ENCODE data around the gene CHRDL2.
A peak's percentile ranks its signal among the peaks of the same experiment; 100 is the strongest.

The CHRDL2 gene

GRCh38 chr11:74748211-74749126 lies 17.2 kb upstream of the CHRDL2 start, which contains the start of gene RNF169:
TSS of gene RNF169 (plus strand) at chr11:74748849. CDS start at chr11:74748881, 32 bp downstream.
- peak; percentile 99 for DNase-seq (ENCODE audit: low spot score)

GRCh38 chr11:74746868-74747267 lies 15.6 kb upstream of the CHRDL2 start:
- no peak for DNase-seq (ENCODE audit: low spot score)

DNA sequence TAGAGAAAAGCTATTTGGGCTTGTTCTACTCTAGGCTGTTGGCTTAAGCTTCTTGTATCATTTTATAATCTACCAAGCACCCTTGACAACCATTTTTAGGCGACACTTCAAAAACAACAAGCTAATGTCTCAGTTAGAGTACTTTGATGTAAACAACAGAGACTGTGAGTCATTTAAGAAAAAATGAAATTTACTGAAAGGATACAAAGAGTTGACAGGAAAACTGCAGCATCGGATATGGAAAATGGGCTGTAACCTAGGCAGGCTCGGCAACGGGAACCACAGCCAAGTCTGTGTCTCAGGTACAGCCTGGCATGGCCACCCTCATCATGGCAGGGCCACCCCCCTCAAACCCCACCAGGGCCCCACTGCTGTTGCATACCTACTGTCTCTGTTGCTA lies 13.1 kb upstream of the CHRDL2 start:
- no peak for DNase-seq (ENCODE audit: low spot score)

DNA sequence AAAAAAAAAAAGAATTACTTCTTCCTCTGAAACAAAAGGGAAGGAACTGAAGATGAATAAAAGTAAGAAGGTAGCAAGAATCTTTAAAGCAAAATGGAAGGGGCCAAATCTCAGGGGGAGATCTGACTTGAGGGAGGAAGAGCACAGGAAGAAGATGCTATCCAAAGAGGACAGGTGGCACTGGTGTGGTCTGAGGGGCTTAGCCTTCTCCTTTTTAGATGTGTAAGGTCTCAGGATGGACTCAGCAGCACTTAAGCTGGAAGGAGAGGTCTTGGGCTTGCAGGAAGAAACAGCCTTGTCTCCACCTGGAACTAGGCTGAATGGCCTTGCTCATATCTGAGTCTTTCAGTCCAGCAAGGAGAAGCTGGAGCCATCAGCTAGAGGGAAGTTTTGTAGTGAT lies 12.4 kb upstream of the CHRDL2 start:
- no peak for DNase-seq (ENCODE audit: low spot score)

GRCh38 chr11:74742070-74742469 lies 10.8 kb upstream of the CHRDL2 start:
- no peak for DNase-seq (ENCODE audit: low spot score)

- DNase-seq (ENCODE audit: low spot score), result peak; percentile 83
These were observed 8.5 kb upstream of the CHRDL2 start for GRCh38 chr11:74739546-74740270.

- DNase-seq (ENCODE audit: low spot score), result no peak
These were observed 4.8 kb upstream of the CHRDL2 start for GRCh38 chr11:74736031-74736430.

- DNase-seq (ENCODE audit: low spot score), result no peak
These were observed 4.2 kb upstream of the CHRDL2 start for GRCh38 chr11:74735365-74735928.

DNA sequence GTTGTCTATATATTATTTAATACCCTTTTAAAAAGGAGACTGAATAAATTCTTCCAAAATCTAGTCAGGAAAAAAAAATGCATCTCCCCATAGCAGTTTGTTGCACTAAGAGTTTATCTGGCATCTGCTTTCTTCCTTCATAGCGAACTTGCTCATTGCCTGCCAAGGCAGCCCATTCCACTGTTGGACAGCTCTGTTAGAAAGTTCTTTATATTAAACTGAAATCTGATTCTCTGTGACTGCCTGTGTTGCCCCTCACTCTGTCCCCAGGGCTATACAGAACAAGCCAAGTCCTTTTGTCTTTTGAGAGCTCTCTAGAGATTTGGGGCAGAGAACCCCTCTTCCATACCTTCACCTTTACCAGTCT lies 3.3 kb upstream of the CHRDL2 start:
- no peak for DNase-seq (ENCODE audit: low spot score)

- no peak for DNase-seq (ENCODE audit: low spot score)
These were observed 510 bp downstream of the CHRDL2 start for GRCh38 chr11:74730571-74731260.

DNA sequence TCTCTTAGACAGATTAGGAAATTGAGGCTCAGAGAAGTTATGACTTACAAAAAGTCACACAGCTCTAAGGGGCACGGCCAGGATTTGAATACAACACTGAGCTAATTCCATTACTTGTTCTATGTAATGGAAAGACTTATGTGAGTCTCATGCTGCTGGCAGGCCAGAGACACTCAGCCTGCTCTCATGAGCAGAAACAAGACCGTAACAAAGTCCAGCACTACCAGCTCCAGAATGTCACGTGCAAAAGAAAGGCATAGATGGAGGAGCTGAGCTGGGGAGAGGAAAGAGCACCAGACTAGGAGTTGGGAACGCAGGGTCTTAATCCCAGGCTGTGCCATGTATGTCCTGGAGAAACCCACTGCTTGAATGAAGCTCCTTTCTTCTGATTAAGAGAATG lies 1.8 kb downstream of the CHRDL2 start:
- no peak for DNase-seq (ENCODE audit: low spot score)

GRCh38 chr11:74726547-74727182 lies 4.6 kb downstream of the CHRDL2 start:
- DNase-seq (ENCODE audit: low spot score), result peak; percentile 86

- DNase-seq (ENCODE audit: low spot score), result no peak
These were observed 5.5 kb downstream of the CHRDL2 start for GRCh38 chr11:74725701-74726100.

GRCh38 chr11:74723511-74723910 lies 7.7 kb downstream of the CHRDL2 start:
- DNase-seq (ENCODE audit: low spot score), result no peak

DNA sequence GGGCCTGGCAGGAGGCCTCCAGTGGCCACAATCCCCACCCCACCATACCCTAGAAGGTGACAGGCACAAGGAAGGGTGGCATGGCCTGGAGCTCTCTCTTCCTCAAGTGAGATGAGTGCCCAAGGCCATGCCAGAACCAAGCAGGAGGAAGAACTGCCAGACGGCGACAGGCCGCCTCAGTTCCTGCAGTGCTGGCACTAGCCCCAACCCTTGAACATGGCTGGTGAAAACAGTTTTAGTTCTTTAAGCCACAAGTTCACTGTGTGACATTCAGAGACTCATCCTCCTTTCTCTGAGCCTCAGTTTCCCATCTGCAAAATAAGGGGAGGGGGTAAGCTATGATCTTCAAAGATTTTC lies 9.8 kb downstream of the CHRDL2 start:
- DNase-seq (ENCODE audit: low spot score), result no peak

- no peak for DNase-seq (ENCODE audit: low spot score)
These were observed 10.4 kb downstream of the CHRDL2 start for GRCh38 chr11:74720596-74721478.

DNA sequence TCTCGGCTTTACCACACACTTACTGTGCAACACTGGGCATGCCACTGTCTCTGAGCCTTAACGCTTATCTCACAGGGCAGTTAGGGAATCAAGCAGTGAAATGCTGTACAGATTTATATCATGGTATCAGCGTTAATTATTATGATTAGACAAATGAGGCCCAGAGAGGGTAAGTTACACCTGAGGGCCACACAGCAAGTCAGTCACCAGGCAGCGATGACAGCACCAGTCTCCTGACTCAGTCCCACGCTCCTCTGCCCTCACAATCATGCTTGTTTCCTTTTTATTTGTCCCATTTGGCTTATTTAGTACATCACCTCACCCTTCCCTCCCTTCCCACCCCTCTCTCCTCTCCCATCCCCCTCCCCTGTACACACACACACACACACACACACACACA lies 12.2 kb downstream of the CHRDL2 start:
- no peak for DNase-seq (ENCODE audit: low spot score)

DNA sequence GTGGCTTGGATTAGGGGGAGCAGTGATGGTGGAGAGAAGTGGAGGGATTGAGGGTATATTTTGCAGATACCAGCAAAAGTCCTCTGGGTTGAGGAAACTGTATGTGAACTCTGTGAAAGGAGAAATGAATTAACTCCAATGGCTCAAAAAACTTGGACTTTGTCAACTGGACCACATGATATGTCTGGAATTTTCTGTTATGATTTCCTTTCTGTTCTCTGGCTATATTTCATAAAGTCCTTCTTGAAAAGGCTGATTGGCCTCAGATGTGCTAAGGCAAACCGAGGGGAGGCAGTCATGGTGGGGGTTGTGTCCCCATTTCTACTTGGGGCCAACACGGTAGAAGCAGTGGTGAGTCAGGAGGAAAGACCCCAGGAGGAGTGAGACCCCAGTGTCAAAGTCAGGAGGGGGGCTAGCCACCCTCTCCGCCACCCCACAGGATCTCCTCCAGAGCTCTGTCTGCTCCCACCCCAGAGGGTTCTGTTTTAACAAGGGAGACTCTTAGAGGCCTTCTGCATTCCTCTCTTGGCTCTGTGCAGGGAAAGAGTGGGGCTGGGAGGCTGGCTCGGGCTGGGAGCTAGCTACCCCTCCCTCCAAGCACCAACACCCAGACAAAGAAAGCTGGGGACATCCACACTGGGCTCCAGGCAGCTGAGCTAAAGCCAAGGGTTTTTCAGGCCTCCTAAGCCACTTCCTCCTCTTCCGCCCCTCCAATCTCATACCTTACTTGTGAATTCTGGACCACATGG lies 13.8 kb downstream of the CHRDL2 start:
- DNase-seq (ENCODE audit: low spot score), result no peak

DNA sequence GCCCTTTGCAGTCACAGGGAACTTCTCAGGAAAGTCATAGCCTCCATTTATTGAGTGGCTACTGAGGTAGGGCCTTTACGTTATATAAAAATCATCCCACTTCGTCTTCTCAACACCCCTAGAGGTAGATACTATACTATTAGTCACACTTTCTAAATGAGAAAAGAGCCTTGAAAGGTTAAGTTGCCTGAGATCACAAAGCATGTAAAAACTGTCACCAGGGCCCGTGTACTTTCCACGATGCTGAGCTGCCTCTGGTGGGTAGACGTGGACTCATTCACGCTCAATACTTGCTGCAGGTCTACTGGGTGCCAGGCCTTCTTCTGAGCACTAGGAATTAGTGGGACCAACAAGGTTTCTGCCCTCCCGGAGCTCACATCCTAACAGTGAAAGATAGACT lies 16.3 kb downstream of the CHRDL2 start:
- no peak for DNase-seq (ENCODE audit: low spot score)

DNA sequence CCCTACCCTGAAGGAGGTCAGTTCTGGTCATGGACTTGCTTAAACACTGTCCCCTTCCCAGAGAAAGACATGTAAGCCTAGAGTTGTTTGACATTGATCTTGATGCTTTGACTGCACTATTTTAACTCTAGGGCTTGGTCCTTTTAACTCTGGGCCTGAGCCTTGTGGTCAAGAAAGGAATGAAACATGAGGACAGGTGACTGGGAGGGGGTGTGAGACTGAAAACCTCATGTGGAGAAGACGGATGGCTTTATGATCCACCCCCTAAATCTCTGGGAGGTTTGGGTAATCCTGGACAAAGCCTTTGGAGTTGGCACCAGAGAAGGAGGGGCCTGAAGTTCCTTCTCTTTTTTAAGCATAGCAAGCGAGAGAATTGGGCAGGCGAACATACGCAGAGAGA lies 17.5 kb downstream of the CHRDL2 start:
- DNase-seq (ENCODE audit: low spot score), result no peak

Measured in hepatic stellate cell (primary cell).